B cell (primary cell): ENCODE measurements around the gene FAF1. TPM values are rescaled to one million over a fixed set of nuclear protein-coding genes. Genes with fewer than 3 reads are reported as not detected.
A peak's percentile ranks its signal among the peaks of the same experiment; 100 is the strongest.

Experiments
- ATAC-seq: fragments of 200-7000 bp; cut with Tn5 transposase; one replicate; pipeline ENCODE4 v1.10.0; 2021; ENCODE audit warnings: low read depth, mild to moderate bottlenecking, moderate number of reproducible peaks, moderate library complexity
- CTCF ChIA-PET: fragments of 350-600 bp; sonication (Branson Sonifier 250); formaldehyde crosslinking; loops from one replicate; lab custom pipeline; 2021; ENCODE audit warnings: antibody characterized with exemption, inconsistent platforms; lab: Charles Lee
- POLR2A ChIA-PET: fragments of 350-600 bp; sonication (Branson Sonifier 250); formaldehyde crosslinking; loops from one replicate; lab custom pipeline; 2021; ENCODE audit warnings: antibody characterized with exemption; lab: Charles Lee
- DNase-seq: peaks from one replicate; pipeline ENCODE4 v3.0.0; 2013
- H2AFZ ChIP-seq: 2 replicates; pipeline ENCODE4 v1.6.1; 2012; ENCODE audit warnings: mild to moderate bottlenecking, low read depth, low read length; ENCODE audit not compliant: insufficient read depth, poor library complexity, severe bottlenecking
- H3K27ac ChIP-seq, 2 donors: 1 replicate in 1 of 2; 2 replicates in 1 of 2; pipeline ENCODE4 v1.5.1; 2012 to 2013; ENCODE audit warnings: low read length in 2 of 2, mild to moderate bottlenecking in 2 of 2, moderate library complexity in 1 of 2
- H3K27me3 ChIP-seq, 4 experiments: fragments of 200-600 bp in 1 of 4; sonication (generic) in 1 of 4; replicated peaks in 1 of 4; 1 replicate in 2 of 4; 2 replicates in 2 of 4; pipeline versions ENCODE4 v1.6.1 to v1.7.0; 2013 to 2016; ENCODE audit warnings: low read length in 3 of 4, mild to moderate bottlenecking in 2 of 4, mixed read lengths in 1 of 4, moderate library complexity in 1 of 4; ENCODE audit not compliant: insufficient read depth in 4 of 4, control insufficient read depth in 3 of 4; ENCODE audit errors: control extremely low read depth in 1 of 4
- H3K36me3 ChIP-seq, 2 experiments: replicated peaks in 1 of 2; 1 replicate in 1 of 2; 2 replicates in 1 of 2; pipeline versions ENCODE4 v1.6.1 to v1.7.1; 2013; ENCODE audit warnings: low read length in 1 of 2; ENCODE audit not compliant: insufficient read depth in 2 of 2, control insufficient read depth in 1 of 2; ENCODE audit errors: control extremely low read depth in 1 of 2, extremely low read depth in 1 of 2
- H3K4me1 ChIP-seq, 2 donors: fragments of 200-600 bp in 1 of 2; sonication (generic) in 1 of 2; 1 replicate in 1 of 2; 2 replicates in 1 of 2; pipeline versions ENCODE4 v1.5.1 to v1.6.1; 2013 to 2017; ENCODE audit warnings: low read length in 2 of 2; ENCODE audit not compliant: control insufficient read depth in 2 of 2, insufficient read depth in 2 of 2
- H3K4me2 ChIP-seq: replicated peaks from 2 replicates; pipeline ENCODE3; 2012; ENCODE audit warnings: mild to moderate bottlenecking, low read depth, low read length; ENCODE audit not compliant: poor library complexity, severe bottlenecking
- H3K4me3 ChIP-seq, 5 experiments: fragments of 200-600 bp in 1 of 5; sonication (generic) in 1 of 5; 1 replicate in 3 of 5; 2 replicates in 2 of 5; pipeline versions ENCODE4 v1.5.1 to v1.7.0; 2011 to 2016; ENCODE audit warnings: low read length in 4 of 5, mild to moderate bottlenecking in 4 of 5, low read depth in 2 of 5, control low read depth in 1 of 5, moderate library complexity in 1 of 5; ENCODE audit not compliant: insufficient read depth in 1 of 5; ENCODE audit errors: control extremely low read depth in 1 of 5, extremely low read depth in 1 of 5
- H3K79me2 ChIP-seq: fragments of 200-600 bp; sonication (generic); one replicate; pipeline ENCODE4 v1.6.0; 2016; ENCODE audit warnings: low read length; ENCODE audit not compliant: control insufficient read depth, insufficient read depth
- H3K9ac ChIP-seq: fragments of 200-600 bp; sonication (generic); 2 replicates; pipeline ENCODE4 v1.6.1; 2017; ENCODE audit warnings: mild to moderate bottlenecking, low read length, moderate library complexity
- H3K9me3 ChIP-seq, 3 donors: one replicate each; pipeline versions ENCODE4 v1.6.1 to v1.7.1; 2013; ENCODE audit warnings: low read length in 2 of 3; ENCODE audit not compliant: control insufficient read depth in 2 of 3, insufficient read depth in 1 of 3; ENCODE audit errors: control extremely low read depth in 1 of 3
- H4K20me1 ChIP-seq: 2 replicates; pipeline ENCODE4 v1.6.0; 2012; ENCODE audit warnings: mild to moderate bottlenecking, low read length; ENCODE audit not compliant: insufficient read depth, control insufficient read depth, poor library complexity, severe bottlenecking
- H3K27ac Mint-ChIP-seq: one replicate; pipeline ENCODE4 v1.8.0; 2021; ENCODE audit warnings: mixed read lengths
- H3K27me3 Mint-ChIP-seq: one replicate; pipeline ENCODE4 v1.8.0; 2021; ENCODE audit warnings: mixed read lengths
- H3K4me1 Mint-ChIP-seq: one replicate; pipeline ENCODE4 v1.8.0; 2021; ENCODE audit warnings: mixed read lengths
- H3K4me3 Mint-ChIP-seq: one replicate; pipeline ENCODE4 v1.8.0; 2021; ENCODE audit warnings: mixed read lengths
- H3K9me3 Mint-ChIP-seq: one replicate; pipeline ENCODE4 v1.8.0; 2022; ENCODE audit warnings: mixed read lengths; ENCODE audit not compliant: insufficient read depth
- CTCF ChIP-seq: fragments of 200-600 bp; IDR thresholded peaks from one replicate; pipeline ENCODE4 v1.8.0; 2022; ENCODE audit warnings: antibody characterized with exemption, mild to moderate bottlenecking
- EZH2 ChIP-seq: IDR thresholded peaks from 2 replicates; pipeline ENCODE4 v1.6.1; 2012; ENCODE audit warnings: borderline replicate concordance, low read depth, mild to moderate bottlenecking, moderate library complexity, low read length; ENCODE audit not compliant: insufficient read depth, poor library complexity, severe bottlenecking
- WGBS: methylation state at CpG from one replicate; pipeline ENCODE4 v1.1.5; 2013; ENCODE audit warnings: missing lambda C conversion rate; ENCODE audit not compliant: insufficient coverage; 5-methylcytosine and 5-hydroxymethylcytosine counted together
- intact Hi-C: fragments of 100-400 bp; cut with micrococcal nuclease; formaldehyde crosslinking; loops from one replicate; pipeline ENCODE4 v1.10.0; 2022
- polyA plus RNA-seq: library from polyadenylated mRNA; depleted of rRNA; stranded (reverse); fragments of >200 nt; gene quantifications from 2 replicates; pipeline ENCODE4 v1.2.3, GENCODE V29; 2012
- total RNA-seq, 2 donors: library from RNA; stranded (reverse); fragments of 120-200 nt in 1 of 2; gene quantifications; 1 replicate in 1 of 2; 2 replicates in 1 of 2; pipeline versions ENCODE4 v1.2.3 to v1.2.4, GENCODE V29; 2013 to 2022

The FAF1 gene
- total and polyA plus RNA-seq, 2 donors (not counting 1 experiment from before 2014, with no cell fraction given): 10.1 to 58.4 TPM

DNA sequence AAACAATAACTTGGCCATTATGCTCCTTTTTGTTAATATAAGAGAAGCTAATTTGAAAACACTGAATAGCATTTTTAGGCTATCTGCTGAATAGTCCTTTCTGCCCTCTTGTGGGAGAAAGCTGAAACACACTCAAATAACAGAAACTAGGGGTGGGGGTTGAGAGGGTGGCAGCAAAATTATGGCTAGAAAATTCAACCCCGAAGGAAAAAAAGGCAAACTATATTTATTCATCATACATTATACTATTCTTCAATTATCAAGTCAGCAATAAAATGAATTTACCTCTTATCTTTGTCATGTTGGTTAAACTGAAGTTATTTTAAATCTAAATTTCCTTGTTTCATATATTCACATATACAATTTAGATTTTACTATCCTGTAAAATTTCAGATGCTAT lies 255.9 kb downstream of the FAF1 start:
- no peaks in the 10 kb centered on the region for H3K9me3 ChIP-seq
- ChIA-PET CTCF (interaction anchor here (0.8 to 3.0 kb wide), 5 partner anchors 12 to 71 kb away, joined by 3 to 8 read pairs (median 3); no protein-coding TSS in a partner anchor), POLR2A (no interaction called here)
- DNase-seq: peak; percentile 47
- no peaks in the 10 kb centered on the region for H3K36me3 ChIP-seq
- Mint-ChIP-seq H3K27me3 (no peaks in the 10 kb centered on the region), H3K27ac (no peak overlapping the region), H3K4me3 (no peak overlapping the region), H3K9me3 (no peaks in the 10 kb centered on the region), H3K4me1 (peaks cover 5% of the 10 kb centered on the region)
- intact Hi-C loops: no loop called here
- H2AFZ ChIP-seq: no peak overlapping the region
- H4K20me1 ChIP-seq: no peaks in the 10 kb centered on the region
- ATAC-seq: peak; percentile 43
- H3K27me3 ChIP-seq: no peaks in the 10 kb centered on the region
- H3K4me2 ChIP-seq: no peak overlapping the region
- no peak overlapping the region for H3K9ac ChIP-seq
- no peak overlapping the region for H3K4me3 ChIP-seq
- no peaks in the 10 kb centered on the region for H3K4me1 ChIP-seq
- no peak overlapping the region for H3K27ac ChIP-seq
- TF ChIP-seq EZH2 (no peak), CTCF (peak; percentile 92)
- H3K79me2 ChIP-seq: no peaks in the 10 kb centered on the region
- no CpG with 5 or more reads among the region's 1 CpG for WGBS

GRCh38 chr1:50703240-50703639 lies 256.8 kb downstream of the FAF1 start:
- H3K9ac ChIP-seq: no peak overlapping the region
- no peak overlapping the region for H3K4me2 ChIP-seq
- H3K9me3 ChIP-seq: no peaks in the 10 kb centered on the region
- Mint-ChIP-seq H3K4me1 (peaks cover 2% of the 10 kb centered on the region), H3K9me3 (no peaks in the 10 kb centered on the region), H3K4me3 (no peak overlapping the region), H3K27ac (no peak overlapping the region), H3K27me3 (no peaks in the 10 kb centered on the region)
- ATAC-seq: no peak
- no peaks in the 10 kb centered on the region for H3K4me1 ChIP-seq
- H3K4me3 ChIP-seq: no peak overlapping the region
- H3K36me3 ChIP-seq: no peaks in the 10 kb centered on the region
- no peak overlapping the region for H3K27ac ChIP-seq
- no peak overlapping the region for H2AFZ ChIP-seq
- no peaks in the 10 kb centered on the region for H3K27me3 ChIP-seq
- no peaks in the 10 kb centered on the region for H3K79me2 ChIP-seq
- POLR2A ChIA-PET: no interaction called here
- H4K20me1 ChIP-seq: no peaks in the 10 kb centered on the region
- TF ChIP-seq CTCF (no peak), EZH2 (no peak)
- no peak for DNase-seq
- intact Hi-C loops: no loop called here
- CTCF ChIA-PET: interaction anchor here (3.0 kb wide), 1 partner anchor 13 kb away, joined by 8 read pairs; no protein-coding TSS in a partner anchor
